AG04450 (cell line): ENCODE results near the gene SEZ6L2. TPM values are rescaled to one million over a fixed set of nuclear protein-coding genes. Genes with fewer than 3 reads are reported as not detected.
A peak's percentile ranks its signal among the peaks of the same experiment; 100 is the strongest.

Source experiments
- CTCF ChIA-PET: fragments of 300-600, 350-600 bp; formaldehyde crosslinking; extraction: SDS; loops from one replicate; lab custom pipeline; 2022; ENCODE audit warnings: antibody characterized with exemption, inconsistent platforms; lab: Charles Lee
- POLR2A ChIA-PET: fragments of 350-600 bp; formaldehyde crosslinking; extraction: SDS; loops from one replicate; lab custom pipeline; 2021; ENCODE audit warnings: antibody characterized with exemption, inconsistent platforms; lab: Yijun Ruan, JAX
- DNase-seq: peaks from one replicate; pipeline ENCODE4 v3.0.0-alpha.2; 2011; ENCODE audit warnings: low read depth, low spot score
- H3K27ac ChIP-seq: one replicate; pipeline ENCODE4 v1.5.1; 2012; ENCODE audit warnings: low read depth, low read length, control low read depth
- H3K27me3 ChIP-seq: one replicate; pipeline ENCODE4 v1.6.0; 2012; ENCODE audit warnings: low read length; ENCODE audit not compliant: control insufficient read depth, insufficient read depth
- H3K4me3 ChIP-seq: 2 replicates; pipeline ENCODE4 v1.5.1; 2011; ENCODE audit warnings: mild to moderate bottlenecking, low read depth, low read length, control low read depth
- H3K9me3 ChIP-seq: 2 replicates; pipeline ENCODE4 v1.5.1; 2012; ENCODE audit warnings: low read length; ENCODE audit not compliant: control insufficient read depth, insufficient read depth
- CTCF ChIP-seq: IDR thresholded peaks from 2 replicates; pipeline ENCODE4 v1.5.1; 2011; ENCODE audit warnings: low read depth, low read length, control low read depth, inconsistent platforms
- polyA plus RNA-seq: library from polyadenylated mRNA; depleted of rRNA; stranded (reverse); fragments of >200 nt; gene quantifications from 2 replicates; pipeline ENCODE4 v1.2.3, GENCODE V29; 2011

The SEZ6L2 gene
- polyA plus RNA-seq, 1 experiment = 5.0 TPM

- DNase-seq = no peak
- CTCF ChIA-PET = interaction anchor here (1.3 to 1.4 kb wide), 2 partner anchors 44 to 150 kb away, joined by 6 to 10 read pairs; no protein-coding TSS in a partner anchor
- no peak overlapping the region for H3K27ac ChIP-seq
- POLR2A ChIA-PET = no interaction called here
- no peak for TF ChIP-seq CTCF
- no peak overlapping the region for H3K4me3 ChIP-seq
- no peaks in the 10 kb centered on the region for H3K9me3 ChIP-seq
- H3K27me3 ChIP-seq = no peaks in the 10 kb centered on the region
These were observed 48.4 kb downstream of the SEZ6L2 start for GRCh38 chr16:29850998-29851397.

GRCh38 chr16:29849505-29849904, 49.8 kb downstream of the SEZ6L2 start:
- ChIA-PET CTCF (interaction anchor here (0.7 to 2.9 kb wide), 18 partner anchors 9 to 163 kb away, joined by 3 to 45 read pairs (median 8); partner anchors contain the start of genes ASPHD1, MAZ, MVP and PAGR1), POLR2A (no interaction called here)
- TF ChIP-seq CTCF = no peak
- H3K9me3 ChIP-seq = no peaks in the 10 kb centered on the region
- no peak overlapping the region for H3K4me3 ChIP-seq
- no peak overlapping the region for H3K27ac ChIP-seq
- DNase-seq = no peak
- no peaks in the 10 kb centered on the region for H3K27me3 ChIP-seq

- no peak overlapping the region for H3K4me3 ChIP-seq
- ChIA-PET CTCF (interaction anchor here (0.6 to 2.9 kb wide), 45 partner anchors 10 to 755 kb away, joined by 3 to 45 read pairs (median 5); partner anchors contain the start of genes ASPHD1, C16orf92, CDIPT and INO80E), POLR2A (interaction anchor here (0.7 to 1.2 kb wide), 4 partner anchors 16 to 41 kb away, joined by 3 to 10 read pairs (median 6); partner anchors contain the start of gene PAGR1)
- no peaks in the 10 kb centered on the region for H3K27me3 ChIP-seq
- no peaks in the 10 kb centered on the region for H3K9me3 ChIP-seq
- no peak overlapping the region for H3K27ac ChIP-seq
- TF ChIP-seq CTCF = peak; percentile 92
- no peak for DNase-seq
These were observed 50.7 kb downstream of the SEZ6L2 start for GRCh38 chr16:29848420-29849297.

- POLR2A ChIA-PET = no interaction called here
- H3K4me3 ChIP-seq = no peak overlapping the region
- CTCF ChIA-PET = no interaction called here
- no peaks in the 10 kb centered on the region for H3K27me3 ChIP-seq
- no peak overlapping the region for H3K27ac ChIP-seq
- DNase-seq = no peak
- no peaks in the 10 kb centered on the region for H3K9me3 ChIP-seq
- no peak for TF ChIP-seq CTCF
These were observed 53.7 kb downstream of the SEZ6L2 start for GRCh38 chr16:29845656-29846055.
